Measurements from ENCODE around the gene LAMB3. TPM values are rescaled to one million over a fixed set of nuclear protein-coding genes. Genes with fewer than 3 reads are reported as not detected.

Gene LAMB3
- total RNA-seq, 1 donor from 2014 or later = 4.2 TPM

- DNase-seq (ENCODE audit: low read depth) (no peak), FAIRE-seq (no peak)
- Histone ChIP-seq H3K4me2 (ENCODE audit: low read length) (no peak overlapping the region), H3K4me1 (ENCODE audit: insufficient read depth, low read length) (peaks cover 7% of the 10 kb centered on the region), H3K4me3 (ENCODE audit: insufficient read depth, low read depth, low read length) (no peak overlapping the region), H3K9ac (ENCODE audit: low read length) (no peak overlapping the region), H3K9me3 (ENCODE audit: insufficient read depth, low read depth, low read length) (no peaks in the 10 kb centered on the region), H2AFZ (ENCODE audit: low read depth, low read length) (no peak overlapping the region), H3K27ac (ENCODE audit: low read depth, low read length) (no peak overlapping the region), H3K79me2 (ENCODE audit: insufficient read depth, low read length) (no peaks in the 10 kb centered on the region), H3K36me3 (ENCODE audit: insufficient read depth, low read length) (no peaks in the 10 kb centered on the region), H3K27me3 (ENCODE audit: insufficient read depth, low read length) (peaks cover 24% of the 10 kb centered on the region), H4K20me1 (ENCODE audit: insufficient read depth, low read length) (no peaks in the 10 kb centered on the region)
- H3K4me3 Mint-ChIP-seq (ENCODE audit: unreplicated experiment) = no peak overlapping the region
- peaks cover under 1% of the 10 kb centered on the region for H3K9me3 Mint-ChIP-seq (ENCODE audit: unreplicated experiment)
- TF ChIP-seq EZH2 (IDR thresholded peaks at IDR 0.05; ENCODE audit: insufficient read depth, low read length) (no peak), CTCF (IDR thresholded peaks at IDR 0.05; ENCODE audit: insufficient read depth, low read depth, low read length) (no peak)
- H3K27ac Mint-ChIP-seq (ENCODE audit: unreplicated experiment) = no peak overlapping the region
- peaks cover 20% of the 10 kb centered on the region for H3K4me1 Mint-ChIP-seq (ENCODE audit: low read depth, unreplicated experiment)
- peaks cover 33% of the 10 kb centered on the region for H3K27me3 Mint-ChIP-seq (ENCODE audit: low read depth, unreplicated experiment)
- no peaks in the 10 kb centered on the region for H3K36me3 Mint-ChIP-seq (ENCODE audit: low read depth, unreplicated experiment)
Measured at GRCh38 chr1:209691237-209691636, 39.0 kb upstream of the LAMB3 start.

GRCh38 chr1:209689477-209689876 is 37.3 kb upstream of the LAMB3 start:
- no peak for DNase-seq (ENCODE audit: low read depth)
- Mint-ChIP-seq H3K9me3 (ENCODE audit: unreplicated experiment) (no peaks in the 10 kb centered on the region), H3K4me3 (ENCODE audit: unreplicated experiment) (no peak overlapping the region), H3K4me1 (ENCODE audit: low read depth, unreplicated experiment) (peaks cover 20% of the 10 kb centered on the region), H3K27me3 (ENCODE audit: low read depth, unreplicated experiment) (peaks cover 29% of the 10 kb centered on the region), H3K27ac (ENCODE audit: unreplicated experiment) (no peak overlapping the region), H3K36me3 (ENCODE audit: low read depth, unreplicated experiment) (no peaks in the 10 kb centered on the region)
- Histone ChIP-seq H3K9me3 (ENCODE audit: insufficient read depth, low read depth, low read length) (no peaks in the 10 kb centered on the region), H4K20me1 (ENCODE audit: insufficient read depth, low read length) (no peaks in the 10 kb centered on the region), H3K4me1 (ENCODE audit: insufficient read depth, low read length) (peaks cover 7% of the 10 kb centered on the region), H3K4me2 (ENCODE audit: low read length) (no peak overlapping the region), H2AFZ (ENCODE audit: low read depth, low read length) (no peak overlapping the region), H3K4me3 (ENCODE audit: insufficient read depth, low read depth, low read length) (no peak overlapping the region), H3K9ac (ENCODE audit: low read length) (no peak overlapping the region), H3K36me3 (ENCODE audit: insufficient read depth, low read length) (no peaks in the 10 kb centered on the region), H3K27me3 (ENCODE audit: insufficient read depth, low read length) (peaks cover 18% of the 10 kb centered on the region), H3K79me2 (ENCODE audit: insufficient read depth, low read length) (no peaks in the 10 kb centered on the region), H3K27ac (ENCODE audit: low read depth, low read length) (no peak overlapping the region)
- TF ChIP-seq EZH2 (IDR thresholded peaks at IDR 0.05; ENCODE audit: insufficient read depth, low read length) (no peak), CTCF (IDR thresholded peaks at IDR 0.05; ENCODE audit: insufficient read depth, low read depth, low read length) (no peak)
- no peak for FAIRE-seq

GRCh38 chr1:209688746-209689234 is 36.6 kb upstream of the LAMB3 start:
- H3K27me3 Mint-ChIP-seq (ENCODE audit: low read depth, unreplicated experiment) = peaks cover 22% of the 10 kb centered on the region
- Histone ChIP-seq H3K27ac (ENCODE audit: low read depth, low read length) (no peak overlapping the region), H2AFZ (ENCODE audit: low read depth, low read length) (no peak overlapping the region), H3K36me3 (ENCODE audit: insufficient read depth, low read length) (no peaks in the 10 kb centered on the region), H4K20me1 (ENCODE audit: insufficient read depth, low read length) (no peaks in the 10 kb centered on the region), H3K9ac (ENCODE audit: low read length) (no peak overlapping the region), H3K9me3 (ENCODE audit: insufficient read depth, low read depth, low read length) (no peaks in the 10 kb centered on the region), H3K79me2 (ENCODE audit: insufficient read depth, low read length) (no peaks in the 10 kb centered on the region), H3K4me3 (ENCODE audit: insufficient read depth, low read depth, low read length) (no peak overlapping the region), H3K27me3 (ENCODE audit: insufficient read depth, low read length) (peaks cover 11% of the 10 kb centered on the region), H3K4me2 (ENCODE audit: low read length) (no peak overlapping the region), H3K4me1 (ENCODE audit: insufficient read depth, low read length) (peaks cover 7% of the 10 kb centered on the region)
- FAIRE-seq = no peak
- H3K4me1 Mint-ChIP-seq (ENCODE audit: low read depth, unreplicated experiment) = peaks cover 20% of the 10 kb centered on the region
- H3K4me3 Mint-ChIP-seq (ENCODE audit: unreplicated experiment) = no peak overlapping the region
- no peaks in the 10 kb centered on the region for H3K9me3 Mint-ChIP-seq (ENCODE audit: unreplicated experiment)
- TF ChIP-seq CTCF (IDR thresholded peaks at IDR 0.05; ENCODE audit: insufficient read depth, low read depth, low read length) = no peak
- no peak for TF ChIP-seq EZH2 (IDR thresholded peaks at IDR 0.05; ENCODE audit: insufficient read depth, low read length)
- DNase-seq (ENCODE audit: low read depth) = peak; percentile 51
- H3K36me3 Mint-ChIP-seq (ENCODE audit: low read depth, unreplicated experiment) = no peaks in the 10 kb centered on the region
- peak overlapping the region; percentile 16 for H3K27ac Mint-ChIP-seq (ENCODE audit: unreplicated experiment)

Measured in astrocyte (in vitro differentiated cells and primary cell).